PC-3 (cell line): ENCODE measurements around the gene APOA4. TPM values are rescaled to one million over a fixed set of nuclear protein-coding genes. Genes with fewer than 3 reads are reported as not detected.

Source experiments
- ATAC-seq: fragments of 200-7000 bp; cut with Tn5 transposase; 2 replicates; pipeline ENCODE4 v1.9.1; 2020; ENCODE audit warnings: mild to moderate bottlenecking, moderate library complexity
- BruUV-seq: library from RNA; stranded (reverse); fragments of 400-500 nt; replicated peaks from 2 replicates; lab custom pipeline; 2021; lab: Mats Ljungman, UMichigan
- CTCF ChIA-PET: fragments of 300-600 bp; sonication (Branson Sonifier 250); formaldehyde crosslinking; loops from one replicate; lab custom pipeline; 2022; ENCODE audit warnings: antibody characterized with exemption; lab: Charles Lee
- POLR2A ChIA-PET: fragments of 300-600 bp; sonication (Branson Sonifier 250); formaldehyde crosslinking; loops from one replicate; lab custom pipeline; 2022; ENCODE audit warnings: antibody characterized with exemption; ENCODE audit not compliant: unreplicated experiment; lab: Charles Lee
- DNase-seq: peaks from one replicate; pipeline ENCODE4 v3.0.0-alpha.2; 2015
- H2AFZ ChIP-seq: fragments of 300-600 bp; sonication (generic); 2 replicates; pipeline ENCODE4 v1.6.0; 2016; ENCODE audit warnings: antibody characterized with exemption, low read length
- H3F3A ChIP-seq: fragments of 300-600 bp; sonication (generic); one replicate; pipeline ENCODE4 v1.6.0; 2017; ENCODE audit warnings: antibody characterized with exemption, low read length, control low read depth, mild to moderate bottlenecking; ENCODE audit not compliant: unreplicated experiment
- H3K27ac ChIP-seq: fragments of 300-600 bp; sonication (generic); 2 replicates; pipeline ENCODE4 v1.5.1; 2016; ENCODE audit warnings: mild to moderate bottlenecking, low read length
- H3K27me3 ChIP-seq: fragments of 300-600 bp; sonication (generic); 2 replicates; pipeline ENCODE4 v1.6.1; 2016; ENCODE audit warnings: low read length, mixed read lengths
- H3K36me3 ChIP-seq: fragments of 300-600 bp; sonication (generic); 2 replicates; pipeline ENCODE4 v1.6.1; 2016; ENCODE audit warnings: low read depth, mixed run types, low read length, mixed read lengths
- H3K4me1 ChIP-seq: fragments of 300-600 bp; sonication (generic); 2 replicates; pipeline ENCODE4 v1.5.1; 2016; ENCODE audit warnings: low read length; ENCODE audit not compliant: insufficient read depth
- H3K4me2 ChIP-seq: fragments of 300-600 bp; sonication (generic); 2 replicates; pipeline ENCODE4 v1.6.0; 2016; ENCODE audit warnings: low read length
- H3K4me3 ChIP-seq: fragments of 300-600 bp; sonication (generic); 2 replicates; pipeline ENCODE4 v1.5.1; 2016; ENCODE audit warnings: mild to moderate bottlenecking, low read length, mixed read lengths
- H3K79me2 ChIP-seq: fragments of 300-600 bp; sonication (generic); 2 replicates; pipeline ENCODE4 v1.6.1; 2017; ENCODE audit warnings: low read length, mixed read lengths
- H3K9ac ChIP-seq: fragments of 300-600 bp; sonication (generic); 2 replicates; pipeline ENCODE4 v1.6.0; 2016; ENCODE audit warnings: mild to moderate bottlenecking, low read length
- H3K9me2 ChIP-seq: fragments of 300-600 bp; sonication (generic); replicated peaks from 2 replicates; pipeline ENCODE4 v1.6.1; 2016; ENCODE audit warnings: mixed run types, low read length, mixed read lengths
- H3K9me3 ChIP-seq: fragments of 300-600 bp; sonication (generic); 2 replicates; pipeline ENCODE4 v1.6.1; 2016; ENCODE audit warnings: low read length, mixed read lengths
- H4K20me1 ChIP-seq: fragments of 300-600 bp; sonication (generic); 2 replicates; pipeline ENCODE4 v1.6.1; 2016; ENCODE audit warnings: low read length, mixed read lengths
- EZH2 ChIP-seq: fragments of 300-600 bp; sonication (generic); IDR thresholded peaks from one replicate; pipeline ENCODE4 v1.6.1; 2017; ENCODE audit warnings: antibody characterized with exemption, mild to moderate bottlenecking, low read length; ENCODE audit not compliant: unreplicated experiment
- EZH2phosphoT487 ChIP-seq: fragments of 300-600 bp; sonication (generic); IDR thresholded peaks from 2 replicates; pipeline ENCODE4 v1.6.1; 2018; ENCODE audit warnings: mild to moderate bottlenecking, antibody characterized with exemption, low read length, borderline replicate concordance
- intact Hi-C: fragments of 100-400 bp; cut with micrococcal nuclease; formaldehyde crosslinking; loops from 2 replicates; pipeline ENCODE4 v1.9.0; 2023
- total RNA-seq: library from RNA; depleted of rRNA; stranded (reverse); fragments of >200 nt; gene quantifications from 2 replicates; pipeline ENCODE4 v1.2.3, GENCODE V29; 2014
- TF ChIP-seq, protein P1 (sequence below): fragments of 300-600 bp; sonication (generic); conservative IDR thresholded peaks from 2 replicates; pipeline ENCODE4 v1.5.1; 2017; ENCODE audit warnings: antibody characterized with exemption, low read depth, mild to moderate bottlenecking, low read length

The APOA4 gene
- total RNA-seq, 1 experiment from 2014 or later, result not detected

DNA sequence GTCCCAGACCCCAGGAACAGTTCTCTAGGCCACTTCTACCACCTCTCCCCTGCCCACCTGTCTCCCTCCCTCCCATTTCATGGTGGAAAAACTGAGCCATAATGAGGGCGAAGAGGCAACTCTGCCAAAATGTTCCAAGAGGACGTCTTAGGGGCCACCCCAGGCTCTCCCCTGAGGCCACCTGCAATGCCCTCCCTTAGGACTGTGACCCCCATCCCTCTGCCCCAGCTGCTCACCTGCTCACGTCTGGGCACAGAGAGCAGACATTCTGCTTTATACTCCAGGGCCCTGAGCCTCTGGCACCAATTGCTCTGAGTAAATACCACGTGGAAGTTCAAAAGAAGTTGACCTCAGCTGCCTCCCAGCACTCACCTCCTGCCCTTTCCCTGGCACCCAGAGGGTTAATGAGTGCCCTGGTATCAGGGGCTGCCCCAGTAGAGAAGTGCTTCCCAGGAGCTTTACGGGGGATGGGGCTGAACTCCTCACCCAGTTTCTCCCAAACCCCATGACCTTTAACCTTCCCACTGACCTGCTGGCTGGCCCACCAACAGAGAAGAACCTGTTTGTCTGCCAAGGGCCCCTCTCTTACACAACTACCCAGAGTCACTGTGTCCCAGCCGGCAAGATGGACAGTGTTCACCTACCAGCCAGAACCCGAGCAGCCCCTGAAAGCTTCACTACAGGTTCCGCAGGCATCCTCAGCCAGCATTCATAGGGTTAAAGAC is 30.8 kb downstream of the APOA4 start:
- ChIA-PET CTCF (no interaction called here), POLR2A (no interaction called here)
- no TSS peak for BruUV-seq
- H3K9ac ChIP-seq, result no peak overlapping the region
- no peak overlapping the region for H3K4me3 ChIP-seq
- TF ChIP-seq EZH2, result no peak
- no peak for TF ChIP-seq EZH2phosphoT487
- TF ChIP-seq, protein P1, sequence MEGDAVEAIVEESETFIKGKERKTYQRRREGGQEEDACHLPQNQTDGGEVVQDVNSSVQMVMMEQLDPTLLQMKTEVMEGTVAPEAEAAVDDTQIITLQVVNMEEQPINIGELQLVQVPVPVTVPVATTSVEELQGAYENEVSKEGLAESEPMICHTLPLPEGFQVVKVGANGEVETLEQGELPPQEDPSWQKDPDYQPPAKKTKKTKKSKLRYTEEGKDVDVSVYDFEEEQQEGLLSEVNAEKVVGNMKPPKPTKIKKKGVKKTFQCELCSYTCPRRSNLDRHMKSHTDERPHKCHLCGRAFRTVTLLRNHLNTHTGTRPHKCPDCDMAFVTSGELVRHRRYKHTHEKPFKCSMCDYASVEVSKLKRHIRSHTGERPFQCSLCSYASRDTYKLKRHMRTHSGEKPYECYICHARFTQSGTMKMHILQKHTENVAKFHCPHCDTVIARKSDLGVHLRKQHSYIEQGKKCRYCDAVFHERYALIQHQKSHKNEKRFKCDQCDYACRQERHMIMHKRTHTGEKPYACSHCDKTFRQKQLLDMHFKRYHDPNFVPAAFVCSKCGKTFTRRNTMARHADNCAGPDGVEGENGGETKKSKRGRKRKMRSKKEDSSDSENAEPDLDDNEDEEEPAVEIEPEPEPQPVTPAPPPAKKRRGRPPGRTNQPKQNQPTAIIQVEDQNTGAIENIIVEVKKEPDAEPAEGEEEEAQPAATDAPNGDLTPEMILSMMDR, result no peak
- H3K79me2 ChIP-seq, result peaks cover 5% of the 10 kb centered on the region
- no peaks in the 10 kb centered on the region for H3K9me2 ChIP-seq
- H3K9me3 ChIP-seq, result no peaks in the 10 kb centered on the region
- H2AFZ ChIP-seq, result no peak overlapping the region
- H3F3A ChIP-seq, result no peaks in the 10 kb centered on the region
- ATAC-seq, result no peak
- H4K20me1 ChIP-seq, result no peaks in the 10 kb centered on the region
- H3K27ac ChIP-seq, result no peak overlapping the region
- H3K36me3 ChIP-seq, result no peaks in the 10 kb centered on the region
- intact Hi-C loops, result loop anchor here (5.0 kb wide), 2 partner anchors 60 to 315 kb away; no protein-coding TSS in a partner anchor
- peaks cover 26% of the 10 kb centered on the region for H3K4me1 ChIP-seq
- H3K4me2 ChIP-seq, result peak overlapping the region; percentile 27
- H3K27me3 ChIP-seq, result no peaks in the 10 kb centered on the region
- DNase-seq, result no peak

DNA sequence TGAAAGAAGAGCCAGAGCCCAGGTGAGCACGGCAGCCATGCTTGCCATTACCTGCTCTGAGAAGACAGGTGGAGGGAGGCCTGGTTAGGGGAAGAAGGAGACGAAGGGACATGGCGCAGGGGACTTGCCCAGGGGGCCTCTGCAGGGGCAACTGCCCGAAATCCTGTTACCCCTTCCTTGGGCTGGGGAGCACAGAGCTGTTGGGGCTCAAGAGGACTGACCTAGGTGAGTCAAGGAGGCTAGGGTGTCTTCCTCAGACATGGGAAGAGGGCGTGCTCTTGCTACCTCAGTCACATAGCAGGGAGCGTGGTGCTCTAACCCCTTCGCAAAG is 31.3 kb downstream of the APOA4 start, which contains the start of gene APOA5:
TSS of gene APOA5 (minus strand) at position 67 of the 331 bp plus-strand sequence. CDS start at position 48, 19 bp downstream.
- Histone ChIP-seq H3K79me2 (peaks cover 10% of the 10 kb centered on the region), H3K9me3 (no peaks in the 10 kb centered on the region), H3K9me2 (no peaks in the 10 kb centered on the region), H3K36me3 (no peaks in the 10 kb centered on the region), H3K27ac (no peak within 1 kb of the TSS), H3K4me2 (peak within 1 kb of the TSS; percentile 27), H3K4me1 (peaks cover 29% of the 10 kb centered on the region), H4K20me1 (no peaks in the 10 kb centered on the region), H3K27me3 (no peaks in the 10 kb centered on the region), H3K9ac (no peak within 1 kb of the TSS), H3F3A (no peaks in the 10 kb centered on the region), H3K4me3 (no peak within 1 kb of the TSS), H2AFZ (no peak within 1 kb of the TSS)
- POLR2A ChIA-PET, result no interaction called here
- CTCF ChIA-PET, result interaction anchor here (0.5 to 0.7 kb wide), 3 partner anchors 44 to 318 kb away, joined by 3 to 12 read pairs (median 3); no protein-coding TSS in a partner anchor
- TF ChIP-seq, protein P1, result no peak
- TF ChIP-seq EZH2phosphoT487 (no peak), EZH2 (no peak)
- BruUV-seq, result no TSS peak
- intact Hi-C loops, result loop anchor here (5.0 kb wide), 2 partner anchors 61 to 316 kb away; no protein-coding TSS in a partner anchor
- DNase-seq, result no peak
- no peak for ATAC-seq
